GM13977 (cell line): ENCODE results near the gene MSMP.

Source experiments
- DNase-seq: peaks from one replicate; pipeline ENCODE4 v3.0.0; 2012; ENCODE audit warnings: low spot score
- CTCF ChIP-seq: IDR thresholded peaks from 2 replicates; pipeline ENCODE4 v1.5.1; 2012; ENCODE audit warnings: mild to moderate bottlenecking, control low read depth; ENCODE audit not compliant: insufficient read depth; ENCODE audit errors: extremely low read depth, missing control alignments
- in situ Hi-C: fragments of 300-500 bp; cut with MboI; formaldehyde crosslinking; loops from one replicate; pipeline ENCODE4 v1.12.0; 2022; ENCODE audit warnings: low sequenced_read_pairs, low pct_unique_long_range_greater_than_20kb, mixed read lengths, inconsistent platforms; ENCODE audit not compliant: unreplicated experiment

Gene MSMP

GRCh38 chr9:35754264-35754663, at the start of gene MSMP:
TSS of gene MSMP (minus strand) at chr9:35754276. CDS start at chr9:35754129, 147 bp downstream.
- in situ Hi-C loops: no loop called here
- no peak for DNase-seq
- no peak for TF ChIP-seq CTCF

- in situ Hi-C loops: no loop called here
- no peak for DNase-seq
- no peak for TF ChIP-seq CTCF
These were observed 47.5 kb upstream of the MSMP start for GRCh38 chr9:35801328-35802128.

GRCh38 chr9:35800530-35800929, 46.5 kb upstream of the MSMP start:
- DNase-seq: no peak
- TF ChIP-seq CTCF: no peak
- in situ Hi-C loops: no loop called here

GRCh38 chr9:35798658-35799374, 44.7 kb upstream of the MSMP start:
- no peak for DNase-seq
- no peak for TF ChIP-seq CTCF
- in situ Hi-C loops: no loop called here

- in situ Hi-C loops: no loop called here
- DNase-seq: no peak
- TF ChIP-seq CTCF: no peak
These were observed 43.4 kb upstream of the MSMP start for GRCh38 chr9:35797311-35798109.

GRCh38 chr9:35795695-35796094, 41.6 kb upstream of the MSMP start:
- DNase-seq: no peak
- no peak for TF ChIP-seq CTCF
- in situ Hi-C loops: no loop called here
